OCI-LY7 (cell line): ENCODE results near the gene PRRC2B. TPM values are rescaled to one million over a fixed set of nuclear protein-coding genes. Genes with fewer than 3 reads are reported as not detected.

Experiments used
- BruUV-seq: library from RNA; stranded (reverse); fragments of 400-500 nt; replicated peaks from 2 replicates; lab custom pipeline; 2021; lab: Mats Ljungman, UMichigan
- CTCF ChIA-PET: fragments of 300-600 bp; sonication (Branson Sonifier 250); formaldehyde crosslinking; loops from one replicate; lab custom pipeline; 2022; ENCODE audit warnings: antibody characterized with exemption; ENCODE audit not compliant: unreplicated experiment; lab: Charles Lee
- POLR2A ChIA-PET: fragments of 300-600 bp; sonication (Branson Sonifier 250); formaldehyde crosslinking; loops from one replicate; lab custom pipeline; 2022; ENCODE audit warnings: antibody characterized with exemption; lab: Charles Lee
- DNase-seq: peaks from one replicate; pipeline ENCODE4 v3.0.0-alpha.2; 2015; ENCODE audit warnings: low spot score
- H2AFZ ChIP-seq: fragments of 200-600 bp; sonication (generic), shearing (Covaris generic); 2 replicates; pipeline ENCODE4 v1.6.1; 2014; ENCODE audit warnings: mild to moderate bottlenecking, antibody characterized with exemption, low read length, moderate library complexity
- H3K27ac ChIP-seq: fragments of 200-600 bp; sonication (generic); 2 replicates; pipeline ENCODE4 v1.5.1; 2014; ENCODE audit warnings: mixed run types, low read depth, mild to moderate bottlenecking, moderate library complexity, low read length, inconsistent platforms; ENCODE audit not compliant: poor library complexity, severe bottlenecking
- H3K36me3 ChIP-seq: fragments of 200-600 bp; sonication (generic); 2 replicates; pipeline ENCODE4 v1.6.1; 2014; ENCODE audit warnings: mild to moderate bottlenecking, antibody characterized with exemption, low read length, moderate library complexity, mixed read lengths; ENCODE audit not compliant: insufficient read depth
- H3K4me1 ChIP-seq: fragments of 200-600 bp; sonication (generic); 2 replicates; pipeline ENCODE4 v1.5.1; 2014; ENCODE audit warnings: mild to moderate bottlenecking, low read length; ENCODE audit not compliant: insufficient read depth, poor library complexity, severe bottlenecking
- H3K4me2 ChIP-seq: fragments of 200-600 bp; sonication (generic); 2 replicates; pipeline ENCODE4 v1.6.1; 2014; ENCODE audit warnings: mild to moderate bottlenecking, low read length
- H3K4me3 ChIP-seq: fragments of 200-600 bp; sonication (generic); 2 replicates; pipeline ENCODE4 v1.5.1; 2014; ENCODE audit warnings: mild to moderate bottlenecking, low read depth, low read length; ENCODE audit not compliant: poor library complexity, severe bottlenecking
- H3K79me2 ChIP-seq: fragments of 200-600 bp; sonication (generic); 2 replicates; pipeline ENCODE4 v1.6.1; 2016; ENCODE audit warnings: low read depth, mild to moderate bottlenecking, low read length, moderate library complexity, mixed read lengths; ENCODE audit not compliant: insufficient read depth
- H3K9me2 ChIP-seq: fragments of 200-600 bp; sonication (generic); 2 replicates; pipeline ENCODE4 v1.6.1; 2016; ENCODE audit warnings: mild to moderate bottlenecking, low read length, mixed read lengths; ENCODE audit not compliant: insufficient read depth
- H3K9me3 ChIP-seq: fragments of 200-600 bp; sonication (generic); 2 replicates; pipeline ENCODE4 v1.6.1; 2014; ENCODE audit warnings: mild to moderate bottlenecking, mixed run types, low read length, mixed read lengths
- H4K20me1 ChIP-seq: fragments of 200-600 bp; sonication (generic); 2 replicates; pipeline ENCODE4 v1.6.1; 2014; ENCODE audit warnings: mild to moderate bottlenecking, antibody characterized with exemption, low read length, moderate library complexity, mixed read lengths; ENCODE audit not compliant: insufficient read depth
- CTCF ChIP-seq: fragments of 200-600 bp; sonication (generic); conservative IDR thresholded peaks from 2 replicates; pipeline ENCODE4 v1.5.1; 2014; ENCODE audit warnings: mild to moderate bottlenecking, antibody characterized with exemption, low read length, moderate library complexity, mixed read lengths
- EZH2phosphoT487 ChIP-seq: fragments of 200-600 bp; sonication (generic); IDR thresholded peaks from 2 replicates; pipeline ENCODE4 v1.6.1; 2018; ENCODE audit warnings: low read depth, borderline replicate concordance, mild to moderate bottlenecking, mixed run types, antibody characterized with exemption, low read length, moderate library complexity, mixed read lengths
- intact Hi-C: fragments of 100-400 bp; cut with micrococcal nuclease; formaldehyde crosslinking; loops from one replicate; pipeline ENCODE4 v1.10.0; 2022; ENCODE audit not compliant: unreplicated experiment
- total RNA-seq, 2 experiments: library from RNA; depleted of rRNA in 1 of 2; stranded (reverse); fragments of >200 nt in 1 of 2; shearing (Covaris generic) in 1 of 2; gene quantifications; 2 replicates each; pipeline ENCODE4 v1.2.3, GENCODE V29; 2014 to 2022

PRRC2B gene
- total RNA-seq, 2 experiments from 2014 or later: 84.2 to 210 TPM

GRCh38 chr9:131436376-131436775, 42.5 kb downstream of the PRRC2B start:
- Histone ChIP-seq H4K20me1 (peaks cover 10% of the 10 kb centered on the region; the same call in 1 of the 2 replicates), H3K4me3 (no peak overlapping the region), H3K36me3 (peaks cover 96% of the 10 kb centered on the region), H2AFZ (no peak overlapping the region), H3K27ac (no peak overlapping the region), H3K4me1 (peaks cover 8% of the 10 kb centered on the region), H3K79me2 (peaks cover 10% of the 10 kb centered on the region), H3K9me2 (no peaks in the 10 kb centered on the region), H3K9me3 (no peaks in the 10 kb centered on the region), H3K4me2 (no peak overlapping the region)
- ChIA-PET POLR2A (no interaction called here), CTCF (no interaction called here)
- intact Hi-C loops: no loop called here
- TF ChIP-seq EZH2phosphoT487 (no peak), CTCF (no peak)
- BruUV-seq: no TSS peak
- no peak for DNase-seq

GRCh38 chr9:131436865-131437271, 43.0 kb downstream of the PRRC2B start:
- Histone ChIP-seq H3K9me2 (no peaks in the 10 kb centered on the region), H3K79me2 (peaks cover 8% of the 10 kb centered on the region), H3K9me3 (no peaks in the 10 kb centered on the region), H3K27ac (no peak overlapping the region), H2AFZ (no peak overlapping the region), H4K20me1 (peaks cover 10% of the 10 kb centered on the region; the same call in 1 of the 2 replicates), H3K4me1 (peaks cover 11% of the 10 kb centered on the region), H3K4me2 (no peak overlapping the region), H3K36me3 (peaks cover 100% of the 10 kb centered on the region), H3K4me3 (no peak overlapping the region)
- BruUV-seq: no TSS peak
- intact Hi-C loops: no loop called here
- ChIA-PET POLR2A (no interaction called here), CTCF (no interaction called here)
- no peak for TF ChIP-seq EZH2phosphoT487
- no peak for TF ChIP-seq CTCF
- no peak for DNase-seq

GRCh38 chr9:131438190-131438589, 44.3 kb downstream of the PRRC2B start:
- H3K36me3 ChIP-seq: peaks cover 96% of the 10 kb centered on the region
- DNase-seq: no peak
- BruUV-seq: no TSS peak
- H3K4me1 ChIP-seq: peaks cover 11% of the 10 kb centered on the region
- no peak overlapping the region for H3K4me3 ChIP-seq
- H3K4me2 ChIP-seq: no peak overlapping the region
- no peak overlapping the region for H3K27ac ChIP-seq
- intact Hi-C loops: no loop called here
- no peak overlapping the region for H2AFZ ChIP-seq
- 0 out of 2 replicates have a peak, but pooled peaks cover 5% of the 10 kb centered on the region for H4K20me1 ChIP-seq
- ChIA-PET CTCF (no interaction called here), POLR2A (interaction anchor here (0.5 kb wide), 1 partner anchor 25 kb away, joined by 3 read pairs; no protein-coding TSS in a partner anchor)
- no peaks in the 10 kb centered on the region for H3K9me2 ChIP-seq
- no peaks in the 10 kb centered on the region for H3K9me3 ChIP-seq
- no peaks in the 10 kb centered on the region; the same call in 1 of the 2 replicates for H3K79me2 ChIP-seq
- TF ChIP-seq EZH2phosphoT487 (no peak), CTCF (no peak)
